Neuronal stem cell (in vitro differentiated cells): Measurements from ENCODE around the gene KIF13A.

Experiments
- DNase-seq: peaks from one replicate; pipeline ENCODE4 v3.0.0-alpha.2; 2013; ENCODE audit warnings: low spot score
- H2AFZ ChIP-seq: one replicate; pipeline ENCODE4 v1.6.1; 2013; ENCODE audit warnings: mild to moderate bottlenecking, low read length, inconsistent platforms
- H2AK5ac ChIP-seq: 2 replicates; pipeline ENCODE4 v1.6.1; 2013; ENCODE audit warnings: low read depth, mild to moderate bottlenecking, inconsistent platforms, low read length, moderate library complexity, mixed read lengths
- H2BK120ac ChIP-seq: 2 replicates; pipeline ENCODE4 v1.6.1; 2013; ENCODE audit warnings: low read depth, mild to moderate bottlenecking, inconsistent platforms, low read length, moderate library complexity, mixed read lengths
- H2BK12ac ChIP-seq: one replicate; pipeline ENCODE4 v1.6.1; 2013; ENCODE audit warnings: low read length, inconsistent platforms
- H2BK15ac ChIP-seq: 2 replicates; pipeline ENCODE4 v1.6.1; 2013; ENCODE audit warnings: mild to moderate bottlenecking, low read length, inconsistent platforms, mixed read lengths
- H2BK5ac ChIP-seq: one replicate; pipeline ENCODE4 v1.6.1; 2013; ENCODE audit warnings: inconsistent platforms, mild to moderate bottlenecking, low read length, moderate library complexity
- H3K14ac ChIP-seq: one replicate; pipeline ENCODE4 v1.6.1; 2013; ENCODE audit warnings: low read length, inconsistent platforms
- H3K18ac ChIP-seq: 2 replicates; pipeline ENCODE4 v1.6.1; 2013; ENCODE audit warnings: low read length, inconsistent platforms
- H3K23ac ChIP-seq: 2 replicates; pipeline ENCODE4 v1.6.1; 2013; ENCODE audit warnings: low read depth, mild to moderate bottlenecking, mixed read lengths, low read length, inconsistent platforms; ENCODE audit not compliant: poor library complexity
- H3K27ac ChIP-seq: replicated peaks from 3 replicates; pipeline ENCODE4 v1.5.1; 2013; ENCODE audit warnings: low read length, inconsistent platforms
- H3K27me3 ChIP-seq, 3 experiments: 2 replicates each; pipeline ENCODE4 v1.6.1; 2013; ENCODE audit warnings: low read length in 3 of 3, mild to moderate bottlenecking in 2 of 3, inconsistent platforms in 1 of 3, low read depth in 1 of 3, mixed read lengths in 1 of 3, moderate library complexity in 1 of 3; ENCODE audit not compliant: control insufficient read depth in 3 of 3, insufficient read depth in 3 of 3
- H3K36me3 ChIP-seq, 2 donors: replicated peaks in 1 of 2; 2 replicates each; pipeline ENCODE4 v1.6.1; 2013; ENCODE audit warnings: low read length in 2 of 2; ENCODE audit not compliant: control insufficient read depth in 2 of 2, insufficient read depth in 2 of 2
- H3K4ac ChIP-seq: 2 replicates; pipeline ENCODE4 v1.6.1; 2013; ENCODE audit warnings: inconsistent platforms, mild to moderate bottlenecking, low read length, moderate library complexity
- H3K4me1 ChIP-seq, 2 donors: 1 replicate in 1 of 2; 2 replicates in 1 of 2; pipeline ENCODE4 v1.6.1; 2013; ENCODE audit warnings: low read length in 2 of 2, low read depth in 1 of 2; ENCODE audit not compliant: control insufficient read depth in 2 of 2, insufficient read depth in 1 of 2
- H3K4me2 ChIP-seq: one replicate; pipeline ENCODE4 v1.6.1; 2013; ENCODE audit warnings: mild to moderate bottlenecking, low read length, inconsistent platforms; ENCODE audit not compliant: insufficient read depth, poor library complexity, severe bottlenecking
- H3K4me3 ChIP-seq, 2 donors: 2 replicates each; pipeline ENCODE4 v1.5.1; 2013; ENCODE audit warnings: low read length in 2 of 2, mild to moderate bottlenecking in 2 of 2, inconsistent platforms in 1 of 2, moderate library complexity in 1 of 2
- H3K79me1 ChIP-seq: one replicate; pipeline ENCODE4 v1.6.1; 2013; ENCODE audit warnings: low read depth, mild to moderate bottlenecking, inconsistent platforms, low read length, moderate library complexity
- H3K9ac ChIP-seq: one replicate; pipeline ENCODE4 v1.6.1; 2013; ENCODE audit warnings: mild to moderate bottlenecking, low read depth, low read length, inconsistent platforms; ENCODE audit not compliant: poor library complexity
- H3K9me3 ChIP-seq, 2 donors: replicated peaks in 1 of 2; 2 replicates each; pipeline versions ENCODE3 to v1.6.1; 2013; ENCODE audit warnings: low read length in 2 of 2, mild to moderate bottlenecking in 2 of 2, inconsistent platforms in 1 of 2, low read depth in 1 of 2, mixed read lengths in 1 of 2, moderate library complexity in 1 of 2; ENCODE audit not compliant: control insufficient read depth in 2 of 2, insufficient read depth in 1 of 2
- H4K8ac ChIP-seq: one replicate; pipeline ENCODE4 v1.6.1; 2013; ENCODE audit warnings: low read depth, mild to moderate bottlenecking, inconsistent platforms, low read length, moderate library complexity
- H4K91ac ChIP-seq: one replicate; pipeline ENCODE4 v1.6.1; 2013; ENCODE audit warnings: low read length, low read depth, mild to moderate bottlenecking, inconsistent platforms; ENCODE audit not compliant: poor library complexity
- WGBS, 2 donors: extraction: QIAGEN DNeasy Blood & Tissue Kit; methylation state at CpG; one replicate each; pipeline ENCODE4 v1.1.7; 2013; ENCODE audit warnings: missing lambda C conversion rate in 2 of 2, mixed read lengths in 1 of 2; ENCODE audit not compliant: insufficient read length in 2 of 2, insufficient replicate concordance in 1 of 2; ENCODE audit errors: extremely low coverage in 2 of 2; 5-methylcytosine and 5-hydroxymethylcytosine counted together

The KIF13A gene

GRCh38 chr6:17928514-17929430 lies 58.7 kb downstream of the KIF13A start:
- Histone ChIP-seq H3K14ac (no peak overlapping the region), H3K4me3 (no peak overlapping the region), H2AFZ (no peak overlapping the region), H2BK120ac (no peak overlapping the region), H4K91ac (no peak overlapping the region), H2BK5ac (no peak overlapping the region), H3K79me1 (no peaks in the 10 kb centered on the region), H3K27me3 (no peaks in the 10 kb centered on the region), H3K4me2 (no peak overlapping the region), H3K4me1 (peaks cover 2 to 4% of the 10 kb centered on the region in 2 donors), H2AK5ac (no peak overlapping the region), H3K9ac (no peak overlapping the region), H3K23ac (no peak overlapping the region), H3K4ac (no peak overlapping the region), H2BK12ac (no peak overlapping the region), H3K27ac (no peak overlapping the region), H3K9me3 (no peaks in the 10 kb centered on the region), H3K36me3 (no peaks in the 10 kb centered on the region), H2BK15ac (no peak overlapping the region), H3K18ac (no peak overlapping the region), H4K8ac (no peak overlapping the region)
- no CpG with 5 or more reads among the region's 5 CpGs for WGBS, 2 donors
- DNase-seq = no peak

GRCh38 chr6:17927705-17928104 lies 59.7 kb downstream of the KIF13A start:
- Histone ChIP-seq H2AFZ (no peak overlapping the region), H2AK5ac (no peak overlapping the region), H3K36me3 (no peaks in the 10 kb centered on the region), H4K8ac (no peak overlapping the region), H3K18ac (peak overlapping the region; percentile 45), H3K79me1 (no peaks in the 10 kb centered on the region), H2BK5ac (no peak overlapping the region), H3K4ac (no peak overlapping the region), H2BK12ac (no peak overlapping the region), H3K23ac (no peak overlapping the region), H2BK15ac (no peak overlapping the region), H4K91ac (no peak overlapping the region), H3K4me3 (no peak overlapping the region), H3K14ac (no peak overlapping the region), H3K4me2 (no peak overlapping the region), H3K4me1 (peaks cover 0 to 4% of the 10 kb centered on the region in 2 donors), H3K9ac (no peak overlapping the region), H3K9me3 (no peaks in the 10 kb centered on the region), H3K27ac (no peak overlapping the region), H3K27me3 (no peaks in the 10 kb centered on the region), H2BK120ac (no peak overlapping the region)
- no peak for DNase-seq
- WGBS, 2 donors = no CpG with 5 or more reads among the region's 3 CpGs

- Histone ChIP-seq H2AFZ (no peak overlapping the region), H3K27me3 (no peaks in the 10 kb centered on the region), H3K27ac (no peak overlapping the region), H3K36me3 (no peaks in the 10 kb centered on the region), H3K4me2 (no peak overlapping the region), H3K4me1 (peaks cover 2 to 4% of the 10 kb centered on the region in 2 donors), H3K79me1 (no peaks in the 10 kb centered on the region), H2BK15ac (no peak overlapping the region), H4K8ac (no peak overlapping the region), H3K9me3 (no peaks in the 10 kb centered on the region), H3K4me3 (no peak overlapping the region), H3K14ac (no peak overlapping the region), H4K91ac (no peak overlapping the region), H3K18ac (no peak overlapping the region), H2AK5ac (no peak overlapping the region), H3K23ac (no peak overlapping the region), H2BK12ac (no peak overlapping the region), H2BK5ac (no peak overlapping the region), H2BK120ac (no peak overlapping the region), H3K4ac (no peak overlapping the region), H3K9ac (no peak overlapping the region)
- no peak for DNase-seq
- no CpG with 5 or more reads among the region's 4 CpGs for WGBS, 2 donors
Observed at GRCh38 chr6:17923401-17923863, 64.0 kb downstream of the KIF13A start.

- H3K14ac ChIP-seq = no peak overlapping the region
- no peak for DNase-seq
Observed at GRCh38 chr6:17921454-17921853, 66.0 kb downstream of the KIF13A start.

More at GRCh38 chr6:17921454-17921853, 66.0 kb downstream of the KIF13A start:
- H3K27me3 ChIP-seq = no peaks in the 10 kb centered on the region
- no peak overlapping the region for H4K91ac ChIP-seq
- H3K4me3 ChIP-seq = no peak overlapping the region
- no peak overlapping the region for H2BK120ac ChIP-seq
- H2AFZ ChIP-seq = no peak overlapping the region
- H3K4ac ChIP-seq = no peak overlapping the region
- H3K9me3 ChIP-seq = no peaks in the 10 kb centered on the region
- no peak overlapping the region for H2BK15ac ChIP-seq
- H4K8ac ChIP-seq = no peak overlapping the region
- H3K4me1 ChIP-seq = peaks cover 2 to 4% of the 10 kb centered on the region in 2 donors
- H3K23ac ChIP-seq = no peak overlapping the region
- no peak overlapping the region for H3K27ac ChIP-seq
- WGBS, 2 donors = no CpG with 5 or more reads among the region's 2 CpGs
- no peak overlapping the region for H3K4me2 ChIP-seq
- no peaks in the 10 kb centered on the region for H3K36me3 ChIP-seq
- no peaks in the 10 kb centered on the region for H3K79me1 ChIP-seq
- H2AK5ac ChIP-seq = no peak overlapping the region
- no peak overlapping the region for H2BK5ac ChIP-seq
- H3K9ac ChIP-seq = no peak overlapping the region
- H2BK12ac ChIP-seq = no peak overlapping the region
- no peak overlapping the region for H3K18ac ChIP-seq
